Measurements from ENCODE around the gene SLC12A7. TPM values are rescaled to one million over a fixed set of nuclear protein-coding genes. Genes with fewer than 3 reads are reported as not detected.

The SLC12A7 gene
- total RNA-seq, 1 experiment from 2014 or later = 28.1 TPM

GRCh38 chr5:1080432-1080831 is 31.4 kb downstream of the SLC12A7 start:
- DNase-seq (ENCODE audit: low spot score) = no peak
- no peak for TF ChIP-seq CREM (CRISPR knock-in tag; IDR thresholded peaks at IDR 0.05)
- no peak for TF ChIP-seq JAZF1 (CRISPR knock-in tag; IDR thresholded peaks at IDR 0.05)
- no peak for TF ChIP-seq ZNF121 (CRISPR knock-in tag; IDR thresholded peaks at IDR 0.05)
- no peak for TF ChIP-seq ZNF671 (CRISPR knock-in tag; IDR thresholded peaks at IDR 0.05)
- TF ChIP-seq ZNF423 (CRISPR knock-in tag; IDR thresholded peaks at IDR 0.05) = no peak
- Mint-ChIP-seq H3K4me1 (no peaks in the 10 kb centered on the region), H3K27me3 (ENCODE audit: low read depth) (no peaks in the 10 kb centered on the region), H3K4me3 (no peak overlapping the region), H3K9me3 (no peaks in the 10 kb centered on the region), H3K27ac (no peak overlapping the region), H3K36me3 (peaks cover 8% of the 10 kb centered on the region)
- ChIA-PET POLR2A (no interaction called here), CTCF (no interaction called here)
- ATAC-seq = no peak

GRCh38 chr5:1079961-1080360 is 31.9 kb downstream of the SLC12A7 start:
- no peak for DNase-seq (ENCODE audit: low spot score)
- ChIA-PET CTCF (no interaction called here), POLR2A (no interaction called here)
- Mint-ChIP-seq H3K9me3 (no peaks in the 10 kb centered on the region), H3K4me3 (no peak overlapping the region), H3K4me1 (no peaks in the 10 kb centered on the region), H3K27me3 (ENCODE audit: low read depth) (no peaks in the 10 kb centered on the region), H3K27ac (no peak overlapping the region), H3K36me3 (peaks cover 8% of the 10 kb centered on the region)
- no peak for ATAC-seq
- TF ChIP-seq PRRX2 (CRISPR knock-in tag; IDR thresholded peaks at IDR 0.05) (no peak), ELF4 (CRISPR knock-in tag; IDR thresholded peaks at IDR 0.05; ENCODE audit: low read depth) (no peak), ZNF281 (CRISPR knock-in tag; IDR thresholded peaks at IDR 0.05) (no peak), CREM (CRISPR knock-in tag; IDR thresholded peaks at IDR 0.05) (no peak), ZNF121 (CRISPR knock-in tag; IDR thresholded peaks at IDR 0.05) (no peak), GTF2I (CRISPR knock-in tag; conservative IDR thresholded peaks at IDR 0.05) (no peak), ZNF263 (CRISPR knock-in tag; IDR thresholded peaks at IDR 0.05; ENCODE audit: low read depth) (no peak), JAZF1 (CRISPR knock-in tag; IDR thresholded peaks at IDR 0.05) (no peak), PREB (CRISPR knock-in tag; IDR thresholded peaks at IDR 0.05; ENCODE audit: borderline replicate concordance) (no peak), ERG (CRISPR knock-in tag; IDR thresholded peaks at IDR 0.05) (no peak), AR (CRISPR knock-in tag; IDR thresholded peaks at IDR 0.05) (no peak), STAT6 (CRISPR knock-in tag; conservative IDR thresholded peaks at IDR 0.05; ENCODE audit: low read depth) (no peak), AFF4 (CRISPR knock-in tag; IDR thresholded peaks at IDR 0.05; ENCODE audit: borderline replicate concordance) (no peak)
